IMR-90 (cell line): ENCODE results near the gene PRIMA1.

Experiments used
- BHLHE40 ChIP-seq: fragments of 150-350 bp; IDR thresholded peaks from 2 replicates; pipeline ENCODE4 v1.6.1; 2016; ENCODE audit warnings: mild to moderate bottlenecking, low read depth, low read length
- CEBPB ChIP-seq: IDR thresholded peaks from 2 replicates; pipeline ENCODE4 v1.6.1; 2012; ENCODE audit warnings: low read depth, low read length, improper control_type of control experiment
- CHD1 ChIP-seq: IDR thresholded peaks from 2 replicates; pipeline ENCODE4 v1.6.1; 2012; ENCODE audit warnings: low read depth, low read length, improper control_type of control experiment
- CTCF ChIP-seq: conservative IDR thresholded peaks from 2 replicates; pipeline ENCODE4 v1.5.1; 2012; ENCODE audit warnings: mild to moderate bottlenecking, low read depth, low read length, improper control_type of control experiment
- ELK1 ChIP-seq: fragments of 150-350 bp; IDR thresholded peaks from 2 replicates; pipeline ENCODE4 v1.6.1; 2016; ENCODE audit warnings: low read depth, mild to moderate bottlenecking, low read length, moderate library complexity, borderline replicate concordance
- FOS ChIP-seq: fragments of 150-350 bp; IDR thresholded peaks from 2 replicates; pipeline ENCODE4 v1.6.1; 2016; ENCODE audit warnings: low read depth, low read length
- MAZ ChIP-seq: IDR thresholded peaks from 2 replicates; pipeline ENCODE4 v1.6.1; 2012; ENCODE audit warnings: low read depth, mild to moderate bottlenecking, low read length, improper control_type of control experiment, moderate library complexity, borderline replicate concordance
- MXI1 ChIP-seq: IDR thresholded peaks from 2 replicates; pipeline ENCODE4 v1.6.1; 2012; ENCODE audit warnings: low read depth, mild to moderate bottlenecking, low read length, moderate library complexity, borderline replicate concordance
- NFE2L2 ChIP-seq: fragments of 150-350 bp; IDR thresholded peaks from 2 replicates; pipeline ENCODE4 v1.6.1; 2016; ENCODE audit warnings: low read depth, mild to moderate bottlenecking, low read length
- POLR2A ChIP-seq: IDR thresholded peaks from 2 replicates; pipeline ENCODE4 v1.6.1; 2012; ENCODE audit warnings: mild to moderate bottlenecking, low read depth, low read length
- RAD21 ChIP-seq: IDR thresholded peaks from 2 replicates; pipeline ENCODE4 v1.6.1; 2012; ENCODE audit warnings: low read length, improper control_type of control experiment
- RFX5 ChIP-seq: IDR thresholded peaks from 2 replicates; pipeline ENCODE4 v1.8.0; 2012; ENCODE audit warnings: low read depth, mild to moderate bottlenecking, low read length, moderate library complexity
- SMC3 ChIP-seq: fragments of 150-350 bp; IDR thresholded peaks from 2 replicates; pipeline ENCODE4 v1.6.1; 2016; ENCODE audit warnings: low read depth, mild to moderate bottlenecking, antibody characterized with exemption, low read length, moderate library complexity
- TF ChIP-seq, protein P1 (sequence below): fragments of 150-350 bp; IDR thresholded peaks from 2 replicates; pipeline ENCODE4 v1.6.1; 2017; ENCODE audit warnings: mild to moderate bottlenecking, antibody characterized with exemption, low read length, low read depth

- TF ChIP-seq ELK1: no peak
- no peak for TF ChIP-seq MXI1
- no peak for TF ChIP-seq NFE2L2
- no peak for TF ChIP-seq SMC3
- no peak for TF ChIP-seq CTCF
- TF ChIP-seq RAD21: no peak
- TF ChIP-seq, protein P1, sequence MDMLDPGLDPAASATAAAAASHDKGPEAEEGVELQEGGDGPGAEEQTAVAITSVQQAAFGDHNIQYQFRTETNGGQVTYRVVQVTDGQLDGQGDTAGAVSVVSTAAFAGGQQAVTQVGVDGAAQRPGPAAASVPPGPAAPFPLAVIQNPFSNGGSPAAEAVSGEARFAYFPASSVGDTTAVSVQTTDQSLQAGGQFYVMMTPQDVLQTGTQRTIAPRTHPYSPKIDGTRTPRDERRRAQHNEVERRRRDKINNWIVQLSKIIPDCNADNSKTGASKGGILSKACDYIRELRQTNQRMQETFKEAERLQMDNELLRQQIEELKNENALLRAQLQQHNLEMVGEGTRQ: no peak
- no peak for TF ChIP-seq FOS
- TF ChIP-seq POLR2A: no peak
- no peak for TF ChIP-seq MAZ
- no peak for TF ChIP-seq RFX5
- TF ChIP-seq CEBPB: no peak
- TF ChIP-seq BHLHE40: no peak
- no peak for TF ChIP-seq CHD1
These were observed 59.7 kb downstream of the PRIMA1 start for GRCh38 chr14:93728651-93729016.
